MM.1S (cell line): Measurements from ENCODE around the gene NETO2.

Experiments
- DNase-seq: peaks from one replicate; pipeline ENCODE4 v3.0.0-alpha.2; 2015
- H2AFZ ChIP-seq: fragments of 300-600 bp; sonication (generic); 2 replicates; pipeline ENCODE4 v1.6.0; 2016; ENCODE audit warnings: antibody characterized with exemption, low read length
- H3F3A ChIP-seq: fragments of 300-600 bp; sonication (generic); 2 replicates; pipeline ENCODE4 v1.6.1; 2016; ENCODE audit warnings: mild to moderate bottlenecking, antibody characterized with exemption, low read length, moderate library complexity, mixed read lengths; ENCODE audit not compliant: insufficient read depth
- H3K27ac ChIP-seq: fragments of 300-600 bp; sonication (generic); 2 replicates; pipeline ENCODE4 v1.5.1; 2016; ENCODE audit warnings: mild to moderate bottlenecking, low read length
- H3K27me3 ChIP-seq: fragments of 300-600 bp; sonication (generic); replicated peaks from 2 replicates; pipeline ENCODE4 v1.6.0; 2016; ENCODE audit warnings: low read length; ENCODE audit not compliant: insufficient read depth
- H3K36me3 ChIP-seq: fragments of 300-600 bp; sonication (generic); replicated peaks from 2 replicates; pipeline ENCODE4 v1.6.1; 2016; ENCODE audit warnings: mild to moderate bottlenecking, low read length, mixed read lengths; ENCODE audit not compliant: insufficient read depth
- H3K4me1 ChIP-seq: fragments of 300-600 bp; sonication (generic); 2 replicates; pipeline ENCODE4 v1.6.1; 2016; ENCODE audit warnings: low read length, mixed read lengths
- H3K4me2 ChIP-seq: fragments of 300-600 bp; sonication (generic); 2 replicates; pipeline ENCODE4 v1.6.0; 2016; ENCODE audit warnings: low read depth, low read length
- H3K4me3 ChIP-seq: fragments of 300-600 bp; sonication (generic); 2 replicates; pipeline ENCODE4 v1.5.1; 2016; ENCODE audit warnings: low read length, mixed read lengths
- H3K79me2 ChIP-seq: fragments of 300-600 bp; sonication (generic); 2 replicates; pipeline ENCODE4 v1.6.1; 2016; ENCODE audit warnings: mixed run types, low read length, mixed read lengths
- H3K9ac ChIP-seq: fragments of 300-600 bp; sonication (generic); 2 replicates; pipeline ENCODE4 v1.6.1; 2016; ENCODE audit warnings: low read length, mixed read lengths
- H3K9me2 ChIP-seq: fragments of 300-600 bp; sonication (generic); replicated peaks from 2 replicates; pipeline ENCODE4 v1.6.1; 2016; ENCODE audit warnings: mild to moderate bottlenecking, low read length, mixed read lengths; ENCODE audit not compliant: insufficient read depth
- H3K9me3 ChIP-seq: fragments of 300-600 bp; sonication (generic); replicated peaks from 2 replicates; pipeline ENCODE4 v1.6.1; 2016; ENCODE audit warnings: mild to moderate bottlenecking, low read length, mixed read lengths; ENCODE audit not compliant: insufficient read depth
- H4K20me1 ChIP-seq: fragments of 300-600 bp; sonication (generic); 2 replicates; pipeline ENCODE4 v1.6.1; 2016; ENCODE audit warnings: mild to moderate bottlenecking, low read length, moderate library complexity, mixed read lengths; ENCODE audit not compliant: insufficient read depth
- EZH2 ChIP-seq: fragments of 300-600 bp; sonication (generic); optimal IDR thresholded peaks from 2 replicates; pipeline ENCODE3; 2017; ENCODE audit warnings: low read depth, mild to moderate bottlenecking, antibody characterized with exemption, low read length, mixed read lengths
- EZH2phosphoT487 ChIP-seq: fragments of 300-600 bp; sonication (generic); IDR thresholded peaks from 2 replicates; pipeline ENCODE4 v1.6.1; 2018; ENCODE audit warnings: antibody characterized with exemption, low read length
- TF ChIP-seq, protein P1 (sequence below): fragments of 300-600 bp; sonication (generic); IDR thresholded peaks from 2 replicates; pipeline ENCODE4 v1.5.1; 2016; ENCODE audit warnings: antibody characterized with exemption, low read length, mixed read lengths

Gene NETO2

DNA sequence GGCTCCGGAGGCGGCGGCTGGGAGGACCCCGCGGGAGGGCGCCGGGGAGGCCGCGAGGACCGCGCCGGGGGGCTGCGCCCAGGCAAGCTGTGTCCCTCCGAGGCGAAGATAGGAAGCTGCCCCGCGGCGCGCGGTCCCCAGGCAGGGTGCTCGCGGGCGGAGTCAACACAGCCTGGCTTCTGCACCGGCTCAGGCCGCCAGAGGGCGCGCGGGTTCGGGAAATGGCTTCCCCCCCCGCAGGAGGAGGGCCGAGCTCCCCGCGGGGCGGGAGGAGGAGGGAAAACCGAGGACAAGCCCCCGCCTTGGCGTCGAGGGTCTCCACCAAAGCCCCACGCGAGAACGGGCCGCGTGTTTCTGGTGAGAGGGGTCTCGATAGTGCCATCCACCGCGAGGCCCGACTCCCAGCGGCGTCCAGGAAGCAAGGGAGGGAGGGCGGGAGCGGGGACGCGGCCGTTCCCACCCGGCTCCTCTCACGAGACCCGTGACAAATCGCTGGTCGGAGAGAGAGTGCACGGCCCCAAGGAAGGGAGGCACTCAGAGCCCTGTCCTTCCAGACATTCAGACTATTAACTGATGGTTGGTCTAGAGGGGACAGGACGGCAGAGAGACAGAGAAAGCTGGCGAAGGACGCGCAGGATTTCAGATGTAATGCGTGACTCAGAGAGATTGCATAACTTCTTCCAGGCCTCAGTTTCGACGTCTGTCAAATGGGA is 105.8 kb downstream of the NETO2 start:
- H3K9me3 ChIP-seq, result no peaks in the 10 kb centered on the region
- H3K9me2 ChIP-seq, result no peaks in the 10 kb centered on the region
- peak; percentile 81 for DNase-seq
- peak overlapping the region; percentile 96 for H3K4me2 ChIP-seq
- no peaks in the 10 kb centered on the region for H3K4me1 ChIP-seq
- no peak overlapping the region for H3K27ac ChIP-seq
- H3K36me3 ChIP-seq, result no peaks in the 10 kb centered on the region
- H3K79me2 ChIP-seq, result no peaks in the 10 kb centered on the region
- peak overlapping the region; percentile 100 for H2AFZ ChIP-seq
- peak overlapping the region; percentile 49; the same call in 1 of the 2 replicates for H3K9ac ChIP-seq
- H3K27me3 ChIP-seq, result peaks cover 4% of the 10 kb centered on the region
- no peaks in the 10 kb centered on the region for H4K20me1 ChIP-seq
- H3F3A ChIP-seq, result no peaks in the 10 kb centered on the region
- peak overlapping the region; percentile 74 for H3K4me3 ChIP-seq
- TF ChIP-seq, protein P1, sequence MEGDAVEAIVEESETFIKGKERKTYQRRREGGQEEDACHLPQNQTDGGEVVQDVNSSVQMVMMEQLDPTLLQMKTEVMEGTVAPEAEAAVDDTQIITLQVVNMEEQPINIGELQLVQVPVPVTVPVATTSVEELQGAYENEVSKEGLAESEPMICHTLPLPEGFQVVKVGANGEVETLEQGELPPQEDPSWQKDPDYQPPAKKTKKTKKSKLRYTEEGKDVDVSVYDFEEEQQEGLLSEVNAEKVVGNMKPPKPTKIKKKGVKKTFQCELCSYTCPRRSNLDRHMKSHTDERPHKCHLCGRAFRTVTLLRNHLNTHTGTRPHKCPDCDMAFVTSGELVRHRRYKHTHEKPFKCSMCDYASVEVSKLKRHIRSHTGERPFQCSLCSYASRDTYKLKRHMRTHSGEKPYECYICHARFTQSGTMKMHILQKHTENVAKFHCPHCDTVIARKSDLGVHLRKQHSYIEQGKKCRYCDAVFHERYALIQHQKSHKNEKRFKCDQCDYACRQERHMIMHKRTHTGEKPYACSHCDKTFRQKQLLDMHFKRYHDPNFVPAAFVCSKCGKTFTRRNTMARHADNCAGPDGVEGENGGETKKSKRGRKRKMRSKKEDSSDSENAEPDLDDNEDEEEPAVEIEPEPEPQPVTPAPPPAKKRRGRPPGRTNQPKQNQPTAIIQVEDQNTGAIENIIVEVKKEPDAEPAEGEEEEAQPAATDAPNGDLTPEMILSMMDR, result peak; percentile 89
- TF ChIP-seq EZH2, result no peak

GRCh38 chr16:47037396-47037745 is 106.4 kb downstream of the NETO2 start:
- no peaks in the 10 kb centered on the region for H3K79me2 ChIP-seq
- H3K9ac ChIP-seq, result peak overlapping the region; percentile 49; the same call in 1 of the 2 replicates
- peak overlapping the region; percentile 74 for H3K4me3 ChIP-seq
- peak overlapping the region; percentile 100 for H2AFZ ChIP-seq
- peak overlapping the region; percentile 96 for H3K4me2 ChIP-seq
- no peak for TF ChIP-seq EZH2phosphoT487
- TF ChIP-seq, protein P1, result no peak
- no peak for TF ChIP-seq EZH2
- H3K27ac ChIP-seq, result no peak overlapping the region
- H3K9me2 ChIP-seq, result no peaks in the 10 kb centered on the region
- H3K9me3 ChIP-seq, result no peaks in the 10 kb centered on the region
- no peaks in the 10 kb centered on the region for H3K36me3 ChIP-seq
- no peaks in the 10 kb centered on the region for H3K4me1 ChIP-seq
- no peaks in the 10 kb centered on the region for H3F3A ChIP-seq
- no peaks in the 10 kb centered on the region for H4K20me1 ChIP-seq
- DNase-seq, result peak; percentile 6
- H3K27me3 ChIP-seq, result peaks cover 4% of the 10 kb centered on the region

DNA sequence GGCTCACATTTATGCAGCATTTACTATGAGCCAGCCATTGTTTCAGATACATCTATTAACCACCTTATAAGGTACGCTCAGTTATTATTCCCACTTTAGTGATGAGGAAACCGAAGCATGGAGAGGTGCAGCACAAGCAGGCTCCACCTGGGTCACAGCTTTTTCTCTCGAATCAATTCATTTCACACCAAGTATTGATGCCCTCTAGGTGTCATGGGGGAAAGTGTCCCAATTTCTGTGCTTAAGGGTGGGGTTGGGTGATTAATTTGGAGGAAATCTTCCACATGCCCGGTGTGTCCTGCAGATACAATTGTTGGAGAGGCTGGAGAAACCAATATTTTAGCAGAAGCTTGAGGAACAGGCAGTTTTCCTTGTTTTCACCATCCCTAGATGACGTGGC is 107.5 kb downstream of the NETO2 start:
- Histone ChIP-seq H2AFZ (no peak overlapping the region), H3K9me3 (no peaks in the 10 kb centered on the region), H3K27ac (no peak overlapping the region), H3K9ac (no peak overlapping the region), H3F3A (no peaks in the 10 kb centered on the region), H3K4me1 (no peaks in the 10 kb centered on the region), H3K4me3 (no peak overlapping the region), H3K36me3 (no peaks in the 10 kb centered on the region), H3K27me3 (peaks cover 4% of the 10 kb centered on the region), H3K9me2 (no peaks in the 10 kb centered on the region), H3K79me2 (no peaks in the 10 kb centered on the region), H3K4me2 (no peak overlapping the region), H4K20me1 (no peaks in the 10 kb centered on the region)
- TF ChIP-seq EZH2phosphoT487, result no peak
- TF ChIP-seq, protein P1, result no peak
- no peak for TF ChIP-seq EZH2
- DNase-seq, result no peak
